ENCODE results near the gene RBM34.

DNA sequence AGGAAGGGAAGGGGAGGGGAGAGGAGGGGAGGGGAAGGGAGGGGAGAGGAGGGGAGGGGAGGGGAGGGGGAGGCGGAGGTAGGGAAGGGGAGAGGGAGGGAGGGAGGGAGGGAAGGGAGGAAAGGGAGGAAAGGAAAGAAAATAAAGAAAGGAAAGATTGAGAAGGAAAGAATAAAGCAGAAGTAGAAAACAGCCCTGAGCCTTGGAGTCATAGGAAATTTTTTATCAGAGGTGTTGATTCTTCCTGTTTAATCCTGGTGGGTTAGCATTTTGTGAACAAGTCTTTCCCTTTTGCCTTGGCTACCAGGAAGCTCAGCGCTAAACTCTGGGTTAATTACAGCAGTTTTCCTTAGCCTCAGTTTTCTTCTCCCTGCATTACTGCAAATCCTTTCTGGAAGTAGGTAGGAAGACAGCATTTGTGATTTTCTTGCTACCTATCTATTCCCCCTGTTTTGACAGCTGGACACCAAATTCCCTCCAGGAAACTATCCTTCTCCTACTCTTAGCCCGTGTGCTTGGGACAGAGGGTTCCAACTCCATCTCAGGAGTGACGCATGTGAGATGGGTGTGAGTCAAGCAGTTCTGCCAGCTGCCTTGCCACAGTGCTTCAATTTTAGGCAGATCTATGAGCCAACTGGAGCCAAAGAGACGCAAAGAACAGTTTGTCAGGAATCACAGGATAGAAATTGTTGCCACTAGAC, 59.3 kb downstream of the RBM34 start:
- TF ChIP-seq, protein P1, sequence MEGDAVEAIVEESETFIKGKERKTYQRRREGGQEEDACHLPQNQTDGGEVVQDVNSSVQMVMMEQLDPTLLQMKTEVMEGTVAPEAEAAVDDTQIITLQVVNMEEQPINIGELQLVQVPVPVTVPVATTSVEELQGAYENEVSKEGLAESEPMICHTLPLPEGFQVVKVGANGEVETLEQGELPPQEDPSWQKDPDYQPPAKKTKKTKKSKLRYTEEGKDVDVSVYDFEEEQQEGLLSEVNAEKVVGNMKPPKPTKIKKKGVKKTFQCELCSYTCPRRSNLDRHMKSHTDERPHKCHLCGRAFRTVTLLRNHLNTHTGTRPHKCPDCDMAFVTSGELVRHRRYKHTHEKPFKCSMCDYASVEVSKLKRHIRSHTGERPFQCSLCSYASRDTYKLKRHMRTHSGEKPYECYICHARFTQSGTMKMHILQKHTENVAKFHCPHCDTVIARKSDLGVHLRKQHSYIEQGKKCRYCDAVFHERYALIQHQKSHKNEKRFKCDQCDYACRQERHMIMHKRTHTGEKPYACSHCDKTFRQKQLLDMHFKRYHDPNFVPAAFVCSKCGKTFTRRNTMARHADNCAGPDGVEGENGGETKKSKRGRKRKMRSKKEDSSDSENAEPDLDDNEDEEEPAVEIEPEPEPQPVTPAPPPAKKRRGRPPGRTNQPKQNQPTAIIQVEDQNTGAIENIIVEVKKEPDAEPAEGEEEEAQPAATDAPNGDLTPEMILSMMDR (conservative IDR thresholded peaks at IDR 0.05; ENCODE audit: low read length): no peak
- TF ChIP-seq EZH2phosphoT487 (IDR thresholded peaks at IDR 0.05; ENCODE audit: borderline replicate concordance): no peak

All from Loucy (cell line).